Fibroblast of peridontal ligament (primary cell): ENCODE measurements around the gene RIMS1.
A peak's percentile ranks its signal among the peaks of the same experiment; 100 is the strongest.
"Not testable (repeated sequence)": the region's sequence is repeated elsewhere in the genome, so short reads cannot be mapped to it uniquely, and the experiment has no call there.

Experiments used
- DNase-seq: peaks from one replicate; pipeline ENCODE4 v3.0.0-alpha.2; 2010; ENCODE audit errors: extremely low read depth

The RIMS1 gene

DNA sequence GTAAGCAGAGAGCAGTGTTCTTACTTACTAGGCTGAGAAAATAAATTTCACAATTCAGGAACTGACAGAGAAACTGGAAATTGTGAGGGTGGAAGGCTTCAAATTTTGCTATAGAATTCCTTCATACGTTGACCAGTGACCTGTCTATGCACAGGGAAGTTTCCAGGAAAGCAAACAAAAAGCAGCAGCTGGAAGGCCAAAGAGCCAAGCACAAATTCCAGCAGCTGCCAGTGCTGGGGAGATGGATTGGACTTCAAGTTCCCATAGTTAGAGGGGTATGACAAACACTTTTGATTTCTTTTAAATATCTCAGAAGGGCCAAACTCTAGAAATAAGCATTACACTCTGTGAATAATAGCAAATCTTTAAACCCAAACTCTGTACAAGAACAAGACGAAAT, 436.4 kb downstream of the RIMS1 start:
- peak; percentile 30 for DNase-seq

DNA sequence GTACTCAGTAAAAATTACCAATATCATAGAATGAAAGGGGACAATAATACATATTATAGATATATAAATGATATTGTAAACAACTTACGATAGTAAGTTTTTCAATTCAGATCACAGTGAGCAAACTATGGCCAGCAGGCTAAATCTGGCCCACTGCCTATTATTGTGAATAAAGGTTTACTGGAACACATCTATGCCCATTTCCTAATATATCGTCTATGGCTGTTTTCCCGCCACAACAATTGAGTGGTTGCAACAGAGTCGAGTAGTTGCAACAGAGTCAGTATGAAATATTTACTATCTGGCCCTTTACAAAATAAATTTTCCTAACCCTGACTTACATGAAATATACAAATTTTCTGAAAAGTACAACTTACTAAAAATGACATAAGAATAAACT, 438.2 kb downstream of the RIMS1 start:
- no peak for DNase-seq

DNA sequence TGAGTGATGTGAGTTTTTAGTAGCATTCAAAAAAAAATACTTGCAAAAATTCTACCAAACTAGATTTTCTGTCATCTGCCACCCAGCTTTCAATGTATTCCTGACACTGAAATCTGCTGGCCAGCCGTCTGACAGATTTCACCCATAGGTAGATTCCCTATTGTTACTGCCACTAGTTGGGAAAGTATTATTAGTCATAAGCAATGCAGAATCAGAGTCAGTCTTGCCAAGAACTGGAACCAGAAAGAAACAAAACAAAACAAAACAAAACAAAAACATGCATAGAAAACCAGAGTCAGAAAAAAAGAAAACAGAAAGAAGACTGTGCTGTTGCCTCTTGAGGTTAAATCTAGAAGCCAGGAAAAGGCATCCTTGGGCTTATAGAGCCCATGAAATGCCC, 442.4 kb downstream of the RIMS1 start:
- no peak for DNase-seq

DNA sequence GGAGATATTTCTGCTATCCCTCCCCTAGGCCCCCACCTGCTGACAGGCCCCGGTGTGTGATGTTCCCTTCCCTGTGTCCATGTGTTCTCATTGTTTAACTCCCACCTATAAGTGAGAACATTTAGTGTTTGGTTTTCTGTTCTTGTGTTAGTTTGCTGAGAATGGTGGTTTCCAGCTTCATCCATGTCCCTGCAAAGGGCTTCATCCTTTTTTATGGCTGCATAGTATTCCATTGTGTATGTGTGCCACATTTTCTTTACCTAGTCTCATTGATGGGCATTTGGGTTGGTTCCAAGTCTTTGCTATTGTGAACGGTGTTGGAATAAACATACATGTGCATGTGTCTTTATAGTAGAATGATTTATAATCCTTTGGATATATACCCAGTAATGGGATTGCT, 448.9 kb downstream of the RIMS1 start:
- not testable (repeated sequence) for DNase-seq

DNA sequence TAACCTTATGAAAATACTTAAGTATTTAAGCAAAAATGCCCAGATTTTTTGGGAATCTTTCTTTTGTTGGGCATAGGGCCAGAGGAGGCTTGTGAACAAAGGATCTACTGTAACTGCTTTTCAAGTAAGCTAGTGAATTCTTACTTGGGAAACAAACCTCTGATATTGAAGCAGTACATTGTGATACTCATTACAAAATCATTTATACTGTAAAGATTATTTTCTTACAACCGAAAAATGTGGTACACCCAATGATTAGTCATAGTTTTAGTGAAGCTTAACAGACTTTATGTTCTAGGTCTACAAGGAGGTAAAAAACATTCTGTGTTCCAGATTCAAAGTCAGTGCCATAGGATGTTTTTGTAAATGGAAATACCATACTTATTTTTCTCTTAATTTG, 462.6 kb downstream of the RIMS1 start:
- peak; percentile 63 for DNase-seq

DNA sequence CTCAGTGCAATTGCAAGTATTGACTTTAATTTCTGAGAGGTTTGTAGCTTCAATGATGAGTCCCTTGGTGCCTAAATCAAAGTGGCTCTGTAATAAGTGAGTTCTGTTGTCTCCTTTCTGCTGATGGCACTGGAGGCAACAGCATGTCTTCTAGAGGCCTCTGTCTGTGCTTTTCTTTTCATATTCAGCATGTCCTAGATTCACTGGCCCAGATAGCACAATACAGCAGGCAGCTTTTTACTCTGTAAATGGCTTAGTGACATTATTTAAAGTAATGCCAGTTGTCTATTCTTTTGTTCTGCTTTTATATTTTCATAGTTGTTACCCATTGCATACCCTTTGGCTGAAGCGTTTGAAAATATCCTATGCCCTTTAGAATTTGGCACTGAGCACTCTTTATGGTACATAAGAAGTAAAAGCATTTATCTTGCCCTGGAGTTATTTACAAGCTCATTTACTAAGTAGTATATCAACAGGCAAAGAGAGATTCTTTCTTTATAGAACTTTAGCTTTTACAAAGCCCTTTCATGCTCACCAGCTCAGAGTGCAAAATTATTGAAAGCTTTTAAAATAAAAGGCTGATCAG, 464.0 kb downstream of the RIMS1 start:
- DNase-seq, result no peak

DNA sequence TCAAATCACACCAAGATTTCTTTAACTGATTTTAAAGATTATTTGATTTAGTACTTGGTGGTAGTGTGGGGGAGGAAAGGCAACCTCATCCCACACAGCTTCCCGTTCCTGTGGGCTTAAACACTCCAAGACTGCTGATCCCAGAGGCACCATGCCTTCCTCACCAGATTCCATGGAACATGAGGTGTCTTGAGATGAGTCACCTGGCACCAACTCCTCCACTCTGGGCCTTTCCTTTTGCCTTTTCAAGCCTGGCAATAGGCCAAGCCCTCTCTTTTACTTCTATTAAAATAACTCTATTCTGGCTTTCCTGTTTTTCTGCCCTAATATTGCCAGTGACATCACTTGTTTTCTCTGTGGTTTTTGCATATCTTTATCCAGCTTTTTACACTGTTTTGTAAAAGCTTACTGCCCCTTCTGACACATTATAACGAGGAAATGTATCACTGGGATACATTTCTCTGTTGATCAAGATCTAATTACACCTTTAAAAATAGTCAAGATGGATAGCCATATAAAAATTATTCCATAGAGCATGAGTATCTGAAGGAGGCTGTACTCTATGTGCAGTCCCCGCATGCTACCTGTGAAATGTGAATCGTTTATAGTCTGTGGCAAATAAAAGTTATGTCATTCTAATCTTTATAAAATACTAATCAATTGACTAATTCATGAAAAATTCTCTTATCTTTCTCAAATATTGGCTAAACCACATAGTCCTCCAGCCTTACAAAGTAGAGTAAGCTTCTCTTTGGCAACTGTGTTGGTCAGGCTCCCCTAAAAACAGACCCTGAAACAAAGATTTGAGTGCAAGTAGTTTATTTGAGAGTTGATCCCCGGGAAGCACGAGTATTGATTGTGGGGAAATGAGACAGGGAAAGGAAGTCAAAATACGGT, 477.7 kb downstream of the RIMS1 start:
- peak; percentile 93 for DNase-seq

DNA sequence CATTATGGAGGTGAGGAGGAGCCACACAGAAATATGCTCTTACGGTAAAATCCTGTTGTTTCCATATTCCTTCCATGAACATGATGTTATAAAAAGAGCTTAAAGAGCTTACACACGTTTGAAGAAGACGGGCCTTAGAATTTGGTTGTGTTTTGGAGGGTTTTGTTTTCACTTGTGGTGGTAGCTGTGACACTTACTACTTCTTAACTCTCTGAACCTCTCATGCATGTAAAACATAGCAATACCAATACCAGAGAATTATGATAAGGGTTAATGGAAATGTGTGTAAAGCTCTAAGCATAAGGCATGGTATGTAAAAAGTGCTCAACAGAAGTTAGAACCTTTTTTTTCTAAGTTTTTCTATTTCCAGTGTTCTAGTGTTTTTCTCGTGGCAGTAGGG, 479.4 kb downstream of the RIMS1 start:
- DNase-seq, result no peak

DNA sequence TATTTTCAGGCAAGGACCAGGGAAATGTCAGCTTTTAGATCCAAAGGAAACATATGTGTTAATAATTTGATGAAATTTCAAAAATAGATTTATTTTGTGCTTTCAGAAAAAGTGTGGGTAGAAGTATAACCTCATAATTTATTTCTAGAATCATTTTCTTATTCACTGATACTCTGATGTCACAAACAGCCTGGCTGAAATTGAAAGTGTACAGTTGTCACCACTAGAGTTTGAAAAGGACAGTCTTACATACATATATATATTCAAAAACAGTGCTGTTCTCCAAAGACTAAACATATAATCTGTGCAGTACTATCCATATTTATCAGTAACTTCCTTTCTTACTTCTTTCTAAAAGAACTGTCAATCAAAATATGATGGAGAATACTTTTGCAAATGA, 481.1 kb downstream of the RIMS1 start:
- no peak for DNase-seq

DNA sequence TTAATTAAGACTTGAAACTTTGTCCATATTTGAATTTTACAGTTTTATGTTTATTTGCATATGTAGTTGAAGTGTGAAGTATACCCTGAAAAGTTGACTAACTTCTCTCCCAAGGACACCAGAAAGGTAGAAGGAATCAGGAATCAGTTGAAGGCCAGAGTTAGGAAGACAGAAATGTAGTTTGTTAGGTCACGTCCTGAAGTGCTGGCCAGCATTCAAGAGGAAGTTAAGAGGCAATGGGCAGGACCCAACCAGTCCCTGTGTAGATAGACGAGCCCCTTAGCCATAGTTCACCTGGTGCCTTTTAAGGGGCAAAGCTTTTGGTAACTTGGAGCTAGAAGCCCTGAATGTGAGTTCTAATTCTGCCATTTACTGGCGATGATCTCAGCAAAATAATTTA, 485.1 kb downstream of the RIMS1 start:
- DNase-seq, result no peak

DNA sequence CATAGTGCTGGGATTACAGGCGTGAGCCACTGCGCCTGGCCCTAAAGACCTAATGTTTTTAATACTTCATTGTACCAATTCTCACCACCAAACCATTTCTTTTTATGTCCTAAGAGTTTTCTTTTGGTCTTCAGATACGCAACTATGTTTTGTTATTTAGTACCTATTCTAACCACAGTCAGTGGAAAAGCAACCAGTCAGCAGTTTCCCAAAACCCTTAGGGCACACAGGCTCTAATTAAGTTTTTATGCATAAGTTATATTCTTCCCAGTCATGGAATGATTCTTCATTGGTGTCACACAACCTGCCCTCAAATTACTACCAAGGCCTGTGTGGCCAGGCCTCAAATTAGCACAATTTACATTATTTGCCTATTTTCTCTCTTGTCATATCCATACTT, 487.8 kb downstream of the RIMS1 start:
- no peak for DNase-seq

DNA sequence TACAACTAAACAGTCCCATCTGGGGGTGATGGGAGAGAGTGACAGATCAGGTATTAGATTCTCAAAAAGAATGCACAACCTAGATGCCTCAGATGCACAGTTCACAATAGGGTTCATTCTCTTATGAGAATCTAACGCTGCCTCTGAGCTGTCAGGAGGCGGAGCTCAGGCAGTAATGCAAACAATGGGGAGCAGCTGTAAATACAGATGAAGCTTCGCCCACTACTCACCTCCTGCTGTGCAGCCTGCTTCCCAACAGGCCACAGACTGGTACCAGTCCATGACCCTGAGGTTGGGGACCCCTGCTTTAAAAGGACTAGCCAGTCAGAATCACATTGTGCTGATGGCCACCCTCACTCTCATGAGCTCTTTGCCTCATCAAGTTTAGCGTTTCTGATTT, 488.5 kb downstream of the RIMS1 start:
- DNase-seq, result no peak

DNA sequence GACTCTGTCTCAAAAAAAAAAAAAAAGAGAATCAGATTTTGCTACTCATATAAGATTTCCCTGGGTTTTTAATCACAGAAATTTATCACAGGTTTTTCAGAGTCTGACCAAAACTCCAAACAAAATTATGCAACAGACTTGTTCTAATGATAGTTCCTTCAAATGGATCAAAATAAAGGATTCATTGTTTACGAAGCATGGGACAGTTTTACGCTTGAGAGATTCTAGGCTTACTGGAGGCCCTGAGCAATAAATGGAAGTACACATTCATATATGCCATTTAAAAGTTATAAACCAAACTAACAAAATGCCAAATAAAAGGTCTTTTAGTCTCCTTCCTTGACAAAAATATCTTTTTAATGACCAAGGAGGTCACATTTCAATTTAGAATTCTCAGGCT, 490.4 kb downstream of the RIMS1 start:
- DNase-seq, result no peak

DNA sequence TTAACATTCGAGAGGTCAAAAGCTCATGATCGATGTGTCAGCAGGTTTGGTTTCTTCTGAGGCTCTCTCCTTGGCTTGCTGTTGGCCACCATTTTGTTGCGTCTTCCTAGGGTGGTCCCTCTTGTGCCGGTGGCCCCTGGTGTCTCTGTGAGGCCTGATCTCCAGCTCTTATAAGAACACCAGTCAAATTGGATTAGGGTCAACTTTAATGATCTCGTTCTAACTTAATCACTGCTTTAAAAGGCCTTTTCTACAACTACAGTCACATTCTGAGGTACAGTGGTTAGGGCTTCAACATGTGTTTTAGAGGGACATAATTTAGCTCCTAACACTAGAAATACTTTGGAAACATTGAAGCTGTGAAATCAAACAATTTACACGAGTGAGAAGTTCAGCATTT, 494.7 kb downstream of the RIMS1 start:
- DNase-seq, result no peak

DNA sequence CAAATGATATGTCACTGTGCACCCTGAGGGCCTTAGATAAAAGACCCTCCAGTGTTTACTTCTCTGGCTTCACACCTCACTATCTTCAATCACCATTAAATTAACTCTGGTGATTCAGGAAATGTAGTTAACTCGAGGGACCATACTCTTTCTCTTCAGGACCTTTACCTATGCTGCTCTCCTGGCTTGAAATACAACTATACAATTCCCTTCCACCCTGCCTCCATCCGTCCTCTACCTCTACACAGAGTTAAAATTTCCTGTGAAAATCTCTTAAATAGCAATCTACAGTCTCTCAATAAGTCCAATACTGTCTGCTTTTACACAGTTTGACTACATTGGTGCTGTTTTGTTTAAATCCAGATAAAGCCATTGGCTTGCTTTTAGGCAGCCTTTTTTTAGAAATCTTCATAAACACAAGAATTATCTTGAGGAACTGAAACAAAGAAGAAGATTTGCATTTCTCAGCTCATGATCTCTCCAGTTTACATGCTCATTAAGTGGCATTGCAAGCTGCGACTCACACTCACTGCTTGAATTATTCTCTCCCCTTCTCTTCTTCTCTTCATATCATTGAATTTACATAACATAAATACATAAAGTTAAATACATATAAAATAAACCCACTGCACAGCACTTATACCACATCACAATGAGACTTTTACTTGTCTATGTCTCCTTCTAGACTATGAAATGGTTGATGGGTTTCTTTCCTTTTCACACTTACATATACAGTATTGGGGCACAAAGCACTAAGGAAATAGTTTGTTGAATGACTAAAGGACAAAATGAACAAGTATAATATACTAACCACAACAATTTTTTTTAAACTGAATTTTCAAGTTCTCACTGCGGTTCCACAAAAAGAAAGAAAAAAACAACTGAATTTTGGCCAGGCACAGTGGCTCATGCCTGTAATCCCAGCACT, 496.5 kb downstream of the RIMS1 start:
- DNase-seq, result no peak

DNA sequence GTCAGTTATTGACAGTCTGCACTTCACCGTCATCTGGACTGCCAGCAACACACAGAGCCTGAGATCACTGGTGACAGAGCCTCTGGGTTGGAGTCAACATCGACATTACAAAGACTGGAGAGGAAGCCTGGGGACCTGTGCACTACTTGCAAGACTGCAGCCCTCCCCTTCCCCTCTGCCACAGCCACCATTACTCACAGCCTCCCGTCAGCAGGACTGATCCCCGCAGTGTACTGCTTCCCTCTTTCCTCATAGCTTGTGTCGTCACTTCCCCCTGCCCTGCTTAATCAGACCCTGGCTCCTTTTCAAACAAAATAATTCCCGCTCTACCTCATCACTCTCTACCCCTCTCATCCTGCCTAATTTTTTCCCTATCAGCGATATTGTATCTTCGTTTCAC, 500.0 kb downstream of the RIMS1 start:
- DNase-seq, result no peak

DNA sequence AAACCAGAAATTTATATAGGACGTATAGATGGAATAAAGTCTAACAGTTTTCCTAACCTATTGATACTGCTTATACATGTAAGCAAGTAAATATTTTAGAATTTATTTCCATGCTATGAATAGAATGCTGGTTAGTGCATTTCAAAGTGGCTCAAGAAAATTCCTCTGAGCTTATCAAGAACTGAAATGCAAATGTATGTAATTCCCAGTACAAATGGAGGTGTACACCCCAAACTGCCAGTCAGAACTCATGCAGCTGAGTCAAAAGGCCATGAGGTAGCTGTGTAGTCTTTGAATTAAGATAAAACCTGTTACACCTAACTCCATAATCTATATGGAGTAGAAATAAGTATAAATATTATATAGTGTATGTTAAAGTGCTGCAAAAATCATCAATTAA, 503.3 kb downstream of the RIMS1 start:
- DNase-seq, result no peak

DNA sequence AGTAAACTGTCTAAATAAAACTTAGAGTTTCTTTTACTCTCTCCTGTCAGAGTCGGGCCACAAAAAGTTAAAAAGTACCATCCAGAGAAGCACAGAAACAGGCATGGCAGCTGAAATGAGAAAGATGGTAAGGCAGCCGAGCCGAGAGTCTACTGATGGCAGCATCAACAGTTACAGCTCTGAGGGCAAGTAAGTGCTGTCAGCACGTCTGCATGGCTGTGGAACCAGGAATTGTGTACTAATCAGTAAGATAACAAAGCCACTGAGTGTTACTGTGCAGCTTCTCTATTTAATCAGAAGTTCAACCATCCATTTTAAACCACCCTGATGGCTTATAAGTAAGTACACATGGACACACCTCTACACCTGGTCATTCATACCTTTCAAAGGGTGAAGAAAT, 504.2 kb downstream of the RIMS1 start:
- no peak for DNase-seq

DNA sequence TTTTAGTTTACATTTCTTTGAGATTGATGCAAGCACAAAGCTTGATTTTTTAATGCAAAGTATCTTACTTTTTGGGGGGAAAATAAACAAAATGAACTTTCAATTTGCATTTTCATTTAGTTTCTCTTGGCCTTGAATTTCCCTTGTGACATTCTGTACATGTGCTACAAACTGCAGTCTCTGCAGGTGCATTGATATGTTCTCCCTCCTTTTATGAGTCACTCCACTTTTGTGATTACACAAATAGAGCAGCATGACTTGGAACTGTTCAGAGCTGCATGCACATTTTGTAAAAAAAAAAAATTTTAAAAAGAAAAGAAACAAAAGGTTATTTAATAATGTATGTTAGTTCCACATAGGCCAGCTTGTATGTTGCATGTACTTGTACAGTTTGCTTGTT, 515.5 kb downstream of the RIMS1 start:
- DNase-seq, result no peak

DNA sequence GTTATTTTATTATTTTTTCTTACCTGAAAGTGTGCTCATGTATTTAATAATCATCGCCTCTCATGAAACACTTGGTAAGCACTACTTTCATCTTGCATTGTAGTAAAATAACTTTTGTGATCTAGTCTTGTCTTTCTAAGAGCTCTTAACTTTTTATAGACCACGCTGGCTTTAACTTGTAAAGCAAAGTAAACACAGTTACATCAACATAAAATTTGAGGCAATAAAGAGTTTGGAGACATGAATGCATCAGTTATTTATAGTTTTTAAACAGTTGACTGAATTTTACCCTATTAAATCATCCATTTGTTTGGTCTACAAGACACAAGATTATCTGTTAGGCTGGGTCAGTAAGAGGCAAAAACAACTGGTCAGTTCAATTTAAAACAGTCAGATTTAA, 517.1 kb downstream of the RIMS1 start:
- no peak for DNase-seq

DNA sequence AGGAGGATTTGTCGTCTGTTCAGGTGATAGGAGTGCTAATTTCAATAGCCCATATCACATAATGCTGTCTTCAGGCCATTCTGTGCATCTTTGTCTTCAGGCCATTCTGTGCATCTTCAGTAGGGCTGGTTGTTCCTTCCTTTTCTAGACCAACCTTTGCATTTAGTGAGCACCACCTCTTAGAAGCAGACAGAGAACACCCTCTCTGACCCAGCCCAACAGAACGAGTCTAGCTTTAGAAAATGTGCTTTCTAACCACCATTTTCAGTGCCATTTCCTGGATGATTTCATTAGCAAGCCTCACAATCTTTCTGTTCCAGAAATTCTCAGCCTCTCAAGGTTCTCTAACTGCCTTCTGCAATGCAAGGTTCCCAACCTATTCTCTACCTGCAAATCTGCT, 520.2 kb downstream of the RIMS1 start:
- DNase-seq, result no peak

DNA sequence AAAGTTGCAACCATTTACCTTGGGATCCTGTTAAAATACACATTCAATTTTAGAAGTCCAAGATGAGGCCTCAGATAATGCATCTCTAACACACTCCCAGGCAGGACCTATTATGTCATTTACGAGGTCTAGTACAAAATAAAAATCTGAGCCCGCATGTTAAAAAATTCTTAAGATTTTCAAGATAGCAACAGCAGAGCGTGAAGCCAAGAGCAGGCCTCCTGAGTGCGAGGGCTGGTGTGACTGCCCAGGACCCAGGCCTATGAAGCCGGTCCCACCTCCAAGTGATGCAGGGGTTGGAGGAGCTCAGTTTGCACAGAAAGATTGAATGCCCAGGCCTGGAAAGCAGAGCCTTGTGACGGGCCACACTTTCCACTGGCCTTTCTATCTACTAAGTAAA, 524.4 kb downstream of the RIMS1 start:
- no peak for DNase-seq
